ENCODE measurements around the gene TAPBP. TPM values are rescaled to one million over a fixed set of nuclear protein-coding genes. Genes with fewer than 3 reads are reported as not detected.

Gene TAPBP
- total and polyA plus RNA-seq, 2 of the 8 experiments (the other 6 are each of a cell fraction or from before 2014, with no cell fraction given) = 24.5 to 35.4 TPM

- Histone ChIP-seq H2BK12ac (ENCODE audit: low read depth, low read length) (no peak overlapping the region), H3K9ac (replicated peaks in 1 of 4; ENCODE audit: extremely low read depth in 1 of 4, low read depth in 3 of 4, low read length in 3 of 4) (no peak overlapping the region; a peak in 1 of 7 replicates), H2AK5ac (ENCODE audit: low read depth, low read length) (no peak overlapping the region)
Measured at GRCh38 chr6:33304216-33304615, 9.7 kb downstream of the TAPBP start.

More at GRCh38 chr6:33304216-33304615, 9.7 kb downstream of the TAPBP start:
- no peaks in the 10 kb centered on the region for H3K9me3 ChIP-seq (ENCODE audit: insufficient read depth in 2 of 2, low read depth in 1 of 2, low read length in 1 of 2)
- H3K4ac ChIP-seq (replicated peaks; ENCODE audit: insufficient read length, low read depth, low read length) = no peak overlapping the region
- H3K23me2 ChIP-seq (ENCODE audit: low read depth, low read length) = peaks cover 1% of the 10 kb centered on the region; the same call in 1 of the 2 replicates
- H4K91ac ChIP-seq (replicated peaks; ENCODE audit: insufficient read length, low read length) = no peak overlapping the region
- peaks cover 0 to 15% of the 10 kb centered on the region in 2 experiments; a peak in 2 of 4 replicates for H3K79me2 ChIP-seq (ENCODE audit: control insufficient read depth in 1 of 2, insufficient read depth in 2 of 2, low read length in 2 of 2)
- no peak overlapping the region for H2BK120ac ChIP-seq (replicated peaks; ENCODE audit: low read depth, low read length)
- CTCF ChIA-PET (ENCODE audit: partially characterized antibody) = no interaction called here
- H3K23ac ChIP-seq (ENCODE audit: insufficient read length) = no peak overlapping the region
- H4K8ac ChIP-seq (ENCODE audit: extremely low read depth, insufficient read depth, low read length) = peak overlapping the region; percentile 66
- no peak overlapping the region for H2BK5ac ChIP-seq (ENCODE audit: low read depth, low read length)
- no peak overlapping the region for H2BK15ac ChIP-seq (ENCODE audit: low read length)
- no peak for DNase-seq (ENCODE audit: low read depth in 1 of 2, low spot score in 2 of 2)
- no peak overlapping the region for H3K18ac ChIP-seq (ENCODE audit: extremely low read depth, low read length)
- no peaks in the 10 kb centered on the region for H3K27me3 ChIP-seq (replicated peaks in 1 of 4; ENCODE audit: control insufficient read depth in 3 of 4, extremely low read depth in 1 of 4, insufficient read depth in 3 of 4, low read length in 3 of 4)
- no peak overlapping the region for H2AFZ ChIP-seq (ENCODE audit: low read length)
- no peak for FAIRE-seq
- peaks cover 0 to 4% of the 10 kb centered on the region in 2 experiments for H4K20me1 ChIP-seq (replicated peaks in 1 of 2; ENCODE audit: control insufficient read depth in 1 of 2, insufficient read depth in 2 of 2, low read length in 2 of 2)
- H3K79me1 ChIP-seq (ENCODE audit: low read depth, low read length) = 0 out of 2 replicates have a peak, but pooled peaks cover 3% of the 10 kb centered on the region
- POLR2A ChIA-PET (ENCODE audit: partially characterized antibody) = interaction anchor here (0.5 kb wide), 1 partner anchor 20 kb away, joined by 3 read pairs; no protein-coding TSS in a partner anchor
- H3K56ac ChIP-seq (replicated peaks; ENCODE audit: insufficient read length, low read depth, low read length) = no peak overlapping the region
- no peak overlapping the region for H4K5ac ChIP-seq (ENCODE audit: insufficient read length, low read depth, low read length)
- H3K4me3 ChIP-seq (ENCODE audit: extremely low read depth in 1 of 4, insufficient read depth in 2 of 4, low read depth in 3 of 4, low read length in 4 of 4) = no peak overlapping the region
- WGBS, 2 experiments (ENCODE audit: extremely low coverage in 1 of 2, insufficient coverage in 1 of 2, insufficient read length in 1 of 2, insufficient replicate concordance in 2 of 2, low coverage in 1 of 2, low lambda C conversion rate in 2 of 2, missing lambda C conversion rate in 1 of 2) = 91% methylated on average over 16 of the region's 16 CpGs; no CpG with 5 or more reads in 1 of the 2 experiments
- no peak overlapping the region for H2BK20ac ChIP-seq (ENCODE audit: low read length)
- no peaks in the 10 kb centered on the region for H3K4me1 ChIP-seq (replicated peaks in 1 of 4; ENCODE audit: control insufficient read depth in 3 of 4, insufficient read depth in 4 of 4, low read length in 3 of 4)
- H3K14ac ChIP-seq (ENCODE audit: insufficient read length) = no peak overlapping the region
- H3K4me2 ChIP-seq (ENCODE audit: insufficient read depth in 1 of 2, low read depth in 2 of 2, low read length in 2 of 2) = no peak overlapping the region
- TF ChIP-seq SRF (IDR thresholded peaks at IDR 0.05; ENCODE audit: low read depth, low read length) = no peak
- no peak for TF ChIP-seq CTBP2 (IDR thresholded peaks at IDR 0.05; ENCODE audit: borderline replicate concordance, insufficient read depth, insufficient read length, low read length)
- TF ChIP-seq EP300 (IDR thresholded peaks at IDR 0.05; ENCODE audit: borderline replicate concordance in 1 of 2, low read depth in 2 of 2, low read length in 2 of 2) = no peak
- no peak for TF ChIP-seq BRCA1 (IDR thresholded peaks at IDR 0.05; ENCODE audit: low read depth, low read length)
- TF ChIP-seq SP1 (IDR thresholded peaks at IDR 0.05; ENCODE audit: low read depth, low read length) = no peak
- no peak for TF ChIP-seq ZNF274 (IDR thresholded peaks at IDR 0.05; ENCODE audit: borderline replicate concordance, extremely low read depth, low read length)
- TF ChIP-seq EGR1 (IDR thresholded peaks at IDR 0.05; ENCODE audit: borderline replicate concordance, low read depth, low read length) = no peak
- TF ChIP-seq CHD2 (IDR thresholded peaks at IDR 0.05; ENCODE audit: low read length) = no peak
- no peak for TF ChIP-seq SUZ12 (IDR thresholded peaks at IDR 0.05; ENCODE audit: low read length)
- TF ChIP-seq ATF2 (IDR thresholded peaks at IDR 0.05; ENCODE audit: low read length) = no peak
- no peak for TF ChIP-seq GABPA (IDR thresholded peaks at IDR 0.05; ENCODE audit: borderline replicate concordance, insufficient read depth, low read length)
- no peak for TF ChIP-seq JUN (IDR thresholded peaks at IDR 0.05; ENCODE audit: low read depth, low read length)
- no peak for TF ChIP-seq CEBPB (IDR thresholded peaks at IDR 0.05; ENCODE audit: low read depth, low read length)
- no peak overlapping the region for H3K27ac ChIP-seq (ENCODE audit: low read depth, low read length)
- H3K36me3 ChIP-seq (ENCODE audit: control insufficient read depth in 2 of 4, insufficient read depth in 4 of 4, low read length in 3 of 4) = no peaks in the 10 kb centered on the region; a peak in 2 of 8 replicates

All from H1 (cell line).